ENCODE data around the gene CLASP1.
A peak's percentile ranks its signal among the peaks of the same experiment; 100 is the strongest.

Gene CLASP1

GRCh38 chr2:121534007-121534406 is 115.3 kb downstream of the CLASP1 start:
- H3F3A ChIP-seq (ENCODE audit: insufficient read depth, low read length), result peaks cover 3% of the 10 kb centered on the region; the same call in 1 of the 2 replicates
- H3K79me2 ChIP-seq (ENCODE audit: insufficient read depth, low read length), result peaks cover 28% of the 10 kb centered on the region
- H3K27me3 ChIP-seq (ENCODE audit: insufficient read depth, low read length), result no peaks in the 10 kb centered on the region
- H3K4me3 ChIP-seq (ENCODE audit: low read depth, low read length, poor library complexity, severe bottlenecking), result no peak overlapping the region
- no peaks in the 10 kb centered on the region for H3K36me3 ChIP-seq (ENCODE audit: insufficient read depth, low read length)
- H3K27ac ChIP-seq (ENCODE audit: low read depth, low read length, poor library complexity, severe bottlenecking), result peak overlapping the region; percentile 97
- no peak for TF ChIP-seq EZH2 (IDR thresholded peaks at IDR 0.05; ENCODE audit: borderline replicate concordance, low read length)
- H3K9ac ChIP-seq (ENCODE audit: low read length), result no peak overlapping the region
- H3K9me2 ChIP-seq (ENCODE audit: low read depth, low read length), result no peaks in the 10 kb centered on the region
- no peak overlapping the region for H2AFZ ChIP-seq (ENCODE audit: low read length)
- H3K9me3 ChIP-seq (ENCODE audit: low read length), result no peaks in the 10 kb centered on the region
- no peak overlapping the region for H3K4me2 ChIP-seq (ENCODE audit: low read length)
- no peaks in the 10 kb centered on the region for H4K20me1 ChIP-seq (ENCODE audit: insufficient read depth, low read length)
- peaks cover 55% of the 10 kb centered on the region for H3K4me1 ChIP-seq (ENCODE audit: insufficient read depth, low read length, severe bottlenecking)

DNA sequence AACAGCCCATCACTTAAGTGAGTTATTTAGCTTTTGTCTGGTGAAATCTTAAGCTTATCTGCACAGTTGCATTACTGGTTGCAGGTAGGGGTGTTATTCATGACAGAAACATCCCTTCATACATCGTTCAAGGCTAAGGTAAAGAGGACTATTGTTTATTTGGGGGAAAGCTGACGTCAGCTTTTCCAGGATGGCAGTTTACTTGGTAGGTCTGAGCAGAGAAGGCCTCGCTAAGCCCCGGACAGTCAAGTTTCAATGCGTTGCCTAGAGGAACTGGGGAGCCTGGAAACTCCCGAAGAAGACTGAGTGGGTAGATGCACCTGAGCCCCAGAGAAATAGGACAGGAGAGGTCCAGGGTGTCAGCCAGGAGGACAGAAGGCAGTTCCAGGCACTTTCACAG is 116.4 kb downstream of the CLASP1 start:
- peaks cover 63% of the 10 kb centered on the region for H3K4me1 ChIP-seq (ENCODE audit: insufficient read depth, low read length, severe bottlenecking)
- H3K9me2 ChIP-seq (ENCODE audit: low read depth, low read length), result no peaks in the 10 kb centered on the region
- H3K9ac ChIP-seq (ENCODE audit: low read length), result no peak overlapping the region; the same call in 1 of the 2 replicates
- peaks cover 8% of the 10 kb centered on the region; the same call in 1 of the 2 replicates for H3K36me3 ChIP-seq (ENCODE audit: insufficient read depth, low read length)
- no peak overlapping the region for H2AFZ ChIP-seq (ENCODE audit: low read length)
- H4K20me1 ChIP-seq (ENCODE audit: insufficient read depth, low read length), result no peaks in the 10 kb centered on the region
- H3K79me2 ChIP-seq (ENCODE audit: insufficient read depth, low read length), result peaks cover 28% of the 10 kb centered on the region
- no peak overlapping the region for H3K4me3 ChIP-seq (ENCODE audit: low read depth, low read length, poor library complexity, severe bottlenecking)
- H3K27me3 ChIP-seq (ENCODE audit: insufficient read depth, low read length), result no peaks in the 10 kb centered on the region
- H3K9me3 ChIP-seq (ENCODE audit: low read length), result no peaks in the 10 kb centered on the region
- TF ChIP-seq, protein P1, sequence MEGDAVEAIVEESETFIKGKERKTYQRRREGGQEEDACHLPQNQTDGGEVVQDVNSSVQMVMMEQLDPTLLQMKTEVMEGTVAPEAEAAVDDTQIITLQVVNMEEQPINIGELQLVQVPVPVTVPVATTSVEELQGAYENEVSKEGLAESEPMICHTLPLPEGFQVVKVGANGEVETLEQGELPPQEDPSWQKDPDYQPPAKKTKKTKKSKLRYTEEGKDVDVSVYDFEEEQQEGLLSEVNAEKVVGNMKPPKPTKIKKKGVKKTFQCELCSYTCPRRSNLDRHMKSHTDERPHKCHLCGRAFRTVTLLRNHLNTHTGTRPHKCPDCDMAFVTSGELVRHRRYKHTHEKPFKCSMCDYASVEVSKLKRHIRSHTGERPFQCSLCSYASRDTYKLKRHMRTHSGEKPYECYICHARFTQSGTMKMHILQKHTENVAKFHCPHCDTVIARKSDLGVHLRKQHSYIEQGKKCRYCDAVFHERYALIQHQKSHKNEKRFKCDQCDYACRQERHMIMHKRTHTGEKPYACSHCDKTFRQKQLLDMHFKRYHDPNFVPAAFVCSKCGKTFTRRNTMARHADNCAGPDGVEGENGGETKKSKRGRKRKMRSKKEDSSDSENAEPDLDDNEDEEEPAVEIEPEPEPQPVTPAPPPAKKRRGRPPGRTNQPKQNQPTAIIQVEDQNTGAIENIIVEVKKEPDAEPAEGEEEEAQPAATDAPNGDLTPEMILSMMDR (IDR thresholded peaks at IDR 0.05; ENCODE audit: low read length), result no peak
- no peak for TF ChIP-seq EZH2 (IDR thresholded peaks at IDR 0.05; ENCODE audit: borderline replicate concordance, low read length)
- H3F3A ChIP-seq (ENCODE audit: insufficient read depth, low read length), result peaks cover 3% of the 10 kb centered on the region; the same call in 1 of the 2 replicates
- peak overlapping the region; percentile 20; the same call in 1 of the 2 replicates for H3K4me2 ChIP-seq (ENCODE audit: low read length)
- H3K27ac ChIP-seq (ENCODE audit: low read depth, low read length, poor library complexity, severe bottlenecking), result peak overlapping the region; percentile 97

DNA sequence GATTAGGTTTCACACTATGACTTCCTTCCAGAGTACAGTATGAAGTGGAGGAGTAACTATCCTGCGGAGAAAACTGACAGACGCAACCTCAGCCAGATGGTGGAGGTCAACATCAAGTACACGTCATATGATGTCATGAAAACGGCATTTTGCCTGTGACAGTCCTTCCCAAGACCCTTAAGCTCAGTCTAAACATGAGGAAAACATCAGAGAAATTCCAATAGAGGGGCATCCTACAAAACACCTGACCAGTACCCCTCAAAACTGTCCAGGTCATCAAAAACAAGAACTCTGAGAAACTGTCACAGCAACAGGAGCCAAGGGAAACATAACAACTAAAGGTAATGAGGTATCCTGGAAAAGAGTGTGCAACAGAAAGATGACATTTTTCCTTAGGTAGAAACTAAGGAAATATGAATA is 116.9 kb downstream of the CLASP1 start:
- H3F3A ChIP-seq (ENCODE audit: insufficient read depth, low read length), result peaks cover 3% of the 10 kb centered on the region; the same call in 1 of the 2 replicates
- H3K9me2 ChIP-seq (ENCODE audit: low read depth, low read length), result no peaks in the 10 kb centered on the region
- H3K9ac ChIP-seq (ENCODE audit: low read length), result no peak overlapping the region; the same call in 1 of the 2 replicates
- no peak for TF ChIP-seq EZH2 (IDR thresholded peaks at IDR 0.05; ENCODE audit: borderline replicate concordance, low read length)
- TF ChIP-seq, protein P1 (IDR thresholded peaks at IDR 0.05; ENCODE audit: low read length), result no peak
- no peaks in the 10 kb centered on the region for H4K20me1 ChIP-seq (ENCODE audit: insufficient read depth, low read length)
- no peaks in the 10 kb centered on the region for H3K9me3 ChIP-seq (ENCODE audit: low read length)
- H3K36me3 ChIP-seq (ENCODE audit: insufficient read depth, low read length), result peaks cover 13% of the 10 kb centered on the region; the same call in 1 of the 2 replicates
- H3K27me3 ChIP-seq (ENCODE audit: insufficient read depth, low read length), result no peaks in the 10 kb centered on the region
- H3K79me2 ChIP-seq (ENCODE audit: insufficient read depth, low read length), result peaks cover 23% of the 10 kb centered on the region
- H2AFZ ChIP-seq (ENCODE audit: low read length), result no peak overlapping the region
- H3K4me2 ChIP-seq (ENCODE audit: low read length), result peak overlapping the region; percentile 13; the same call in 1 of the 2 replicates
- peak overlapping the region; percentile 97 for H3K27ac ChIP-seq (ENCODE audit: low read depth, low read length, poor library complexity, severe bottlenecking)
- no peak overlapping the region for H3K4me3 ChIP-seq (ENCODE audit: low read depth, low read length, poor library complexity, severe bottlenecking)
- H3K4me1 ChIP-seq (ENCODE audit: insufficient read depth, low read length, severe bottlenecking), result peaks cover 68% of the 10 kb centered on the region

GRCh38 chr2:121530212-121530705 is 119.0 kb downstream of the CLASP1 start:
- no peak overlapping the region for H2AFZ ChIP-seq (ENCODE audit: low read length)

More at GRCh38 chr2:121530212-121530705, 119.0 kb downstream of the CLASP1 start:
- Histone ChIP-seq H3K4me3 (ENCODE audit: low read depth, low read length, poor library complexity, severe bottlenecking) (peak overlapping the region; percentile 80), H3K27ac (ENCODE audit: low read depth, low read length, poor library complexity, severe bottlenecking) (peak overlapping the region; percentile 97), H3K36me3 (ENCODE audit: insufficient read depth, low read length) (peaks cover 23% of the 10 kb centered on the region; the same call in 1 of the 2 replicates), H3F3A (ENCODE audit: insufficient read depth, low read length) (0 out of 2 replicates have a peak, but pooled peaks cover 3% of the 10 kb centered on the region), H3K9ac (ENCODE audit: low read length) (peak overlapping the region; percentile 81), H3K9me3 (ENCODE audit: low read length) (no peaks in the 10 kb centered on the region), H3K4me1 (ENCODE audit: insufficient read depth, low read length, severe bottlenecking) (peaks cover 67% of the 10 kb centered on the region), H3K9me2 (ENCODE audit: low read depth, low read length) (no peaks in the 10 kb centered on the region), H3K27me3 (ENCODE audit: insufficient read depth, low read length) (no peaks in the 10 kb centered on the region), H4K20me1 (ENCODE audit: insufficient read depth, low read length) (no peaks in the 10 kb centered on the region), H3K4me2 (ENCODE audit: low read length) (peak overlapping the region; percentile 89), H3K79me2 (ENCODE audit: insufficient read depth, low read length) (peaks cover 13% of the 10 kb centered on the region)
- TF ChIP-seq, protein P1 (IDR thresholded peaks at IDR 0.05; ENCODE audit: low read length), result no peak
- no peak for TF ChIP-seq EZH2 (IDR thresholded peaks at IDR 0.05; ENCODE audit: borderline replicate concordance, low read length)

Data from OCI-LY1 (cell line).